IMR-90 (cell line): ENCODE measurements around the gene ZDHHC6. TPM values are rescaled to one million over a fixed set of nuclear protein-coding genes. Genes with fewer than 3 reads are reported as not detected.

Experiments used
- ATAC-seq: fragments of 200-7000 bp; cut with Tn5 transposase; 2 replicates; pipeline ENCODE4 v1.9.1; 2020; ENCODE audit warnings: low read depth, mild to moderate bottlenecking, moderate library complexity
- BruUV-seq: library from RNA; stranded (reverse); fragments of 400-500 nt; replicated peaks from 2 replicates; lab custom pipeline; 2021; lab: Mats Ljungman, UMichigan
- CTCF ChIA-PET: fragments of 300-600 bp; formaldehyde crosslinking; extraction: SDS; loops from one replicate; lab custom pipeline; 2021; ENCODE audit warnings: antibody characterized with exemption; lab: Yijun Ruan, JAX
- POLR2A ChIA-PET: fragments of 300-600 bp; sonication (Branson Sonifier 250); formaldehyde crosslinking; loops from one replicate; lab custom pipeline; 2022; ENCODE audit warnings: antibody characterized with exemption; ENCODE audit not compliant: unreplicated experiment; lab: Charles Lee
- DNase-seq: peaks from one replicate; pipeline ENCODE4 v3.0.0; 2013
- H2AFZ ChIP-seq: replicated peaks from 2 replicates; pipeline ENCODE3; 2013; ENCODE audit warnings: low read length, mild to moderate bottlenecking; ENCODE audit not compliant: poor library complexity
- H2AK5ac ChIP-seq: 2 replicates; pipeline ENCODE4 v1.6.1; 2013; ENCODE audit warnings: low read depth, low read length, inconsistent platforms
- H2AK9ac ChIP-seq: replicated peaks from 2 replicates; pipeline ENCODE3; 2013; ENCODE audit warnings: mild to moderate bottlenecking, low read depth, low read length, moderate library complexity; ENCODE audit not compliant: poor library complexity
- H2BK120ac ChIP-seq: 2 replicates; pipeline ENCODE4 v1.6.1; 2013; ENCODE audit warnings: low read depth, low read length, inconsistent platforms
- H2BK15ac ChIP-seq: 3 replicates; pipeline ENCODE4 v1.6.1; 2013; ENCODE audit warnings: low read depth, low read length, inconsistent platforms
- H2BK20ac ChIP-seq: 2 replicates; pipeline ENCODE4 v1.6.1; 2013; ENCODE audit warnings: low read depth, mild to moderate bottlenecking, inconsistent platforms, low read length, moderate library complexity
- H2BK5ac ChIP-seq: 2 replicates; pipeline ENCODE4 v1.6.1; 2013; ENCODE audit warnings: mild to moderate bottlenecking, low read depth, low read length, inconsistent platforms; ENCODE audit not compliant: poor library complexity, severe bottlenecking
- H3K14ac ChIP-seq: replicated peaks from 2 replicates; pipeline ENCODE4 v1.6.1; 2013; ENCODE audit warnings: low read depth, low read length, inconsistent platforms
- H3K18ac ChIP-seq: 2 replicates; pipeline ENCODE4 v1.6.1; 2013; ENCODE audit warnings: low read depth, low read length, control low read depth
- H3K23ac ChIP-seq: 2 replicates; pipeline ENCODE4 v1.6.1; 2013; ENCODE audit warnings: low read depth, low read length, inconsistent platforms
- H3K27ac ChIP-seq: 2 replicates; pipeline ENCODE4 v1.5.1; 2013; ENCODE audit warnings: mild to moderate bottlenecking, control low read depth, low read length; ENCODE audit not compliant: insufficient read depth
- H3K27me3 ChIP-seq: 2 replicates; pipeline ENCODE4 v1.6.1; 2013; ENCODE audit warnings: low read length; ENCODE audit not compliant: control insufficient read depth, insufficient read depth
- H3K36me3 ChIP-seq: 2 replicates; pipeline ENCODE4 v1.6.1; 2013; ENCODE audit warnings: low read length, mixed read lengths; ENCODE audit not compliant: control insufficient read depth, insufficient read depth
- H3K4ac ChIP-seq: 2 replicates; pipeline ENCODE4 v1.6.1; 2013; ENCODE audit warnings: low read depth, low read length, inconsistent platforms
- H3K4me1 ChIP-seq: 2 replicates; pipeline ENCODE4 v1.6.1; 2013; ENCODE audit warnings: low read length, mixed read lengths; ENCODE audit not compliant: control insufficient read depth, insufficient read depth
- H3K4me2 ChIP-seq: 2 replicates; pipeline ENCODE4 v1.6.1; 2013; ENCODE audit warnings: low read depth, mild to moderate bottlenecking, control low read depth, low read length, moderate library complexity
- H3K4me3 ChIP-seq: 2 replicates; pipeline ENCODE4 v1.5.1; 2013; ENCODE audit warnings: low read depth, mild to moderate bottlenecking, control low read depth, low read length, moderate library complexity; ENCODE audit not compliant: insufficient read depth
- H3K56ac ChIP-seq: 2 replicates; pipeline ENCODE4 v1.6.1; 2013; ENCODE audit warnings: low read length, inconsistent platforms; ENCODE audit not compliant: insufficient read depth; ENCODE audit errors: extremely low read depth
- H3K79me1 ChIP-seq, 2 experiments: 2 replicates each; pipeline ENCODE4 v1.6.1; 2013; ENCODE audit warnings: low read length in 2 of 2, inconsistent platforms in 1 of 2, low read depth in 1 of 2
- H3K9ac ChIP-seq: 2 replicates; pipeline ENCODE4 v1.6.1; 2013; ENCODE audit warnings: low read depth, low read length, control low read depth
- H3K9me1 ChIP-seq: 2 replicates; pipeline ENCODE4 v1.6.1; 2013; ENCODE audit warnings: low read length, inconsistent platforms; ENCODE audit not compliant: insufficient read depth
- H3K9me3 ChIP-seq: 2 replicates; pipeline ENCODE4 v1.6.1; 2013; ENCODE audit warnings: low read length; ENCODE audit not compliant: control insufficient read depth, insufficient read depth
- H4K20me1 ChIP-seq: 2 replicates; pipeline ENCODE4 v1.6.1; 2013; ENCODE audit warnings: low read length, inconsistent platforms; ENCODE audit not compliant: insufficient read depth
- H4K5ac ChIP-seq: 2 replicates; pipeline ENCODE4 v1.6.1; 2013; ENCODE audit warnings: mild to moderate bottlenecking, low read depth, low read length, control low read depth
- H4K8ac ChIP-seq, 2 experiments: 2 replicates each; pipeline ENCODE4 v1.6.1; 2013; ENCODE audit warnings: low read depth in 2 of 2, low read length in 2 of 2, control low read depth in 1 of 2, inconsistent platforms in 1 of 2
- H4K91ac ChIP-seq: 2 replicates; pipeline ENCODE4 v1.6.1; 2013; ENCODE audit warnings: low read depth, low read length, inconsistent platforms; ENCODE audit not compliant: insufficient read depth
- BHLHE40 ChIP-seq: fragments of 150-350 bp; IDR thresholded peaks from 2 replicates; pipeline ENCODE4 v1.6.1; 2016; ENCODE audit warnings: mild to moderate bottlenecking, low read depth, low read length
- CEBPB ChIP-seq: IDR thresholded peaks from 2 replicates; pipeline ENCODE4 v1.6.1; 2012; ENCODE audit warnings: low read depth, low read length, improper control_type of control experiment
- CHD1 ChIP-seq: IDR thresholded peaks from 2 replicates; pipeline ENCODE4 v1.6.1; 2012; ENCODE audit warnings: low read depth, low read length, improper control_type of control experiment
- FOS ChIP-seq: fragments of 150-350 bp; IDR thresholded peaks from 2 replicates; pipeline ENCODE4 v1.6.1; 2016; ENCODE audit warnings: low read depth, low read length
- MAZ ChIP-seq: IDR thresholded peaks from 2 replicates; pipeline ENCODE4 v1.6.1; 2012; ENCODE audit warnings: low read depth, mild to moderate bottlenecking, low read length, improper control_type of control experiment, moderate library complexity, borderline replicate concordance
- RAD21 ChIP-seq: IDR thresholded peaks from 2 replicates; pipeline ENCODE4 v1.6.1; 2012; ENCODE audit warnings: low read length, improper control_type of control experiment
- RCOR1 ChIP-seq: IDR thresholded peaks from 2 replicates; pipeline ENCODE4 v1.6.1; 2012; ENCODE audit warnings: mild to moderate bottlenecking, low read length, improper control_type of control experiment; ENCODE audit not compliant: insufficient replicate concordance
- SMC3 ChIP-seq: fragments of 150-350 bp; IDR thresholded peaks from 2 replicates; pipeline ENCODE4 v1.6.1; 2016; ENCODE audit warnings: low read depth, mild to moderate bottlenecking, antibody characterized with exemption, low read length, moderate library complexity
- WGBS, 2 experiments: methylation state at CpG; one replicate each; pipeline versions ENCODE4 v1.1.5 to v1.1.7; 2013; ENCODE audit warnings: missing lambda C conversion rate in 2 of 2; ENCODE audit not compliant: insufficient read length in 1 of 2; ENCODE audit errors: extremely low coverage in 2 of 2; 5-methylcytosine and 5-hydroxymethylcytosine counted together
- dilution Hi-C: fragments of 300-500 bp; cut with HindIII; formaldehyde crosslinking; loops from one replicate; pipeline ENCODE4 v1.14.3; 2018; ENCODE audit warnings: low sequenced_read_pairs; ENCODE audit not compliant: unreplicated experiment
- in situ Hi-C: fragments of 300-500 bp; cut with MboI; formaldehyde crosslinking; loops from 3 replicates; pipeline ENCODE4 v1.14.3; 2019; ENCODE audit warnings: low sequenced_read_pairs, inconsistent platforms, mixed read lengths
- intact Hi-C: fragments of 100-400 bp; cut with micrococcal nuclease; formaldehyde crosslinking; loops from 2 replicates; pipeline ENCODE4 v1.10.0; 2022
- polyA plus RNA-seq, 3 experiments: library from polyadenylated mRNA; depleted of rRNA; stranded (reverse); fragments of >200 nt; gene quantifications; 2 replicates each; pipeline ENCODE4 v1.2.3, GENCODE V29; 2012; ENCODE audit warnings: low replicate concordance in 1 of 3
- total RNA-seq: library from RNA; depleted of rRNA; stranded (reverse); fragments of >200 nt; gene quantifications from 2 replicates; pipeline ENCODE4 v1.2.3, GENCODE V29; 2012
- TF ChIP-seq, protein P1 (sequence below): conservative IDR thresholded peaks from 2 replicates; pipeline ENCODE4 v1.5.1; 2012; ENCODE audit warnings: mild to moderate bottlenecking, low read depth, low read length, improper control_type of control experiment
- TF ChIP-seq, protein P2 (sequence below): fragments of 150-350 bp; IDR thresholded peaks from 2 replicates; pipeline ENCODE4 v1.6.1; 2017; ENCODE audit warnings: mild to moderate bottlenecking, antibody characterized with exemption, low read length, low read depth
- TF ChIP-seq, protein P3 (sequence below): fragments of 150-350 bp; IDR thresholded peaks from 2 replicates; pipeline ENCODE4 v1.6.1; 2016; ENCODE audit warnings: low read depth, mild to moderate bottlenecking, low read length, moderate library complexity, borderline replicate concordance

Gene ZDHHC6
- total and polyA plus RNA-seq, 2 of the 4 experiments (the other 2 are of a cell fraction), result 17.4 to 21.6 TPM

DNA sequence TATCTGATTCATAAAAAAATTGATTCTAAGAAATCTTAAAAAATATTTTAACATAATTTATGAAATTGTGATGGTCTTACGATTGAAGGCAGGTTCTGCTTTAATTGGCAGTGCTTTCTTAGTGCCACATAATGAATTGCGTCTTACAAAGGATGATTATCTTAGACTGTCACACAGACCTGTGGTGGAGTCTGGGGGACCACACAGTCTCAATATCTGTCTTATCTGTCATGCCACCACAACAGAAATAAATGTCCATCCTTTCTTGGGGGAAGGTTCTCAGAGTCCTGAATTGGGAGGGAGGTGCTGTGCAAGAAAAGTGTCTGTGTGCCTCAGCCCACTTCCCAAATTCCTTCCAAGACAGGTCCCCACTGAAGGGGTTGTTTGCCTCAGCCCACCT lies 34.0 kb downstream of the ZDHHC6 start:
- no peaks in the 10 kb centered on the region for H3K4me1 ChIP-seq
- intact Hi-C loops, result no loop called here
- no peaks in the 10 kb centered on the region for H3K9me1 ChIP-seq
- ATAC-seq, result no peak
- no peak overlapping the region for H3K14ac ChIP-seq
- no peak overlapping the region for H3K56ac ChIP-seq
- H3K27ac ChIP-seq, result no peak overlapping the region
- no peak overlapping the region for H3K4me3 ChIP-seq
- H2AK9ac ChIP-seq, result no peak overlapping the region
- no peak overlapping the region for H4K91ac ChIP-seq
- H2BK15ac ChIP-seq, result no peak overlapping the region
- no peak overlapping the region for H2AFZ ChIP-seq
- ChIA-PET POLR2A (no interaction called here), CTCF (no interaction called here)
- no peak overlapping the region for H2BK120ac ChIP-seq
- no peaks in the 10 kb centered on the region for H3K9me3 ChIP-seq
- no CpG with 5 or more reads among the region's 2 CpGs for WGBS, 2 experiments
- DNase-seq, result no peak
- H2BK20ac ChIP-seq, result no peak overlapping the region
- H3K79me1 ChIP-seq, result no peaks in the 10 kb centered on the region
- H4K20me1 ChIP-seq, result no peaks in the 10 kb centered on the region
- H4K5ac ChIP-seq, result no peak overlapping the region
- no peak overlapping the region for H3K23ac ChIP-seq
- H4K8ac ChIP-seq, result no peak overlapping the region
- no peaks in the 10 kb centered on the region for H3K36me3 ChIP-seq
- no peak overlapping the region for H2BK5ac ChIP-seq
- TF ChIP-seq CEBPB (no peak), RAD21 (no peak), CHD1 (no peak), RCOR1 (no peak), SMC3 (no peak), FOS (no peak), BHLHE40 (no peak), MAZ (no peak)
- TF ChIP-seq, protein P1, sequence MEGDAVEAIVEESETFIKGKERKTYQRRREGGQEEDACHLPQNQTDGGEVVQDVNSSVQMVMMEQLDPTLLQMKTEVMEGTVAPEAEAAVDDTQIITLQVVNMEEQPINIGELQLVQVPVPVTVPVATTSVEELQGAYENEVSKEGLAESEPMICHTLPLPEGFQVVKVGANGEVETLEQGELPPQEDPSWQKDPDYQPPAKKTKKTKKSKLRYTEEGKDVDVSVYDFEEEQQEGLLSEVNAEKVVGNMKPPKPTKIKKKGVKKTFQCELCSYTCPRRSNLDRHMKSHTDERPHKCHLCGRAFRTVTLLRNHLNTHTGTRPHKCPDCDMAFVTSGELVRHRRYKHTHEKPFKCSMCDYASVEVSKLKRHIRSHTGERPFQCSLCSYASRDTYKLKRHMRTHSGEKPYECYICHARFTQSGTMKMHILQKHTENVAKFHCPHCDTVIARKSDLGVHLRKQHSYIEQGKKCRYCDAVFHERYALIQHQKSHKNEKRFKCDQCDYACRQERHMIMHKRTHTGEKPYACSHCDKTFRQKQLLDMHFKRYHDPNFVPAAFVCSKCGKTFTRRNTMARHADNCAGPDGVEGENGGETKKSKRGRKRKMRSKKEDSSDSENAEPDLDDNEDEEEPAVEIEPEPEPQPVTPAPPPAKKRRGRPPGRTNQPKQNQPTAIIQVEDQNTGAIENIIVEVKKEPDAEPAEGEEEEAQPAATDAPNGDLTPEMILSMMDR, result no peak
- TF ChIP-seq, protein P2, sequence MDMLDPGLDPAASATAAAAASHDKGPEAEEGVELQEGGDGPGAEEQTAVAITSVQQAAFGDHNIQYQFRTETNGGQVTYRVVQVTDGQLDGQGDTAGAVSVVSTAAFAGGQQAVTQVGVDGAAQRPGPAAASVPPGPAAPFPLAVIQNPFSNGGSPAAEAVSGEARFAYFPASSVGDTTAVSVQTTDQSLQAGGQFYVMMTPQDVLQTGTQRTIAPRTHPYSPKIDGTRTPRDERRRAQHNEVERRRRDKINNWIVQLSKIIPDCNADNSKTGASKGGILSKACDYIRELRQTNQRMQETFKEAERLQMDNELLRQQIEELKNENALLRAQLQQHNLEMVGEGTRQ, result no peak
- TF ChIP-seq, protein P3, sequence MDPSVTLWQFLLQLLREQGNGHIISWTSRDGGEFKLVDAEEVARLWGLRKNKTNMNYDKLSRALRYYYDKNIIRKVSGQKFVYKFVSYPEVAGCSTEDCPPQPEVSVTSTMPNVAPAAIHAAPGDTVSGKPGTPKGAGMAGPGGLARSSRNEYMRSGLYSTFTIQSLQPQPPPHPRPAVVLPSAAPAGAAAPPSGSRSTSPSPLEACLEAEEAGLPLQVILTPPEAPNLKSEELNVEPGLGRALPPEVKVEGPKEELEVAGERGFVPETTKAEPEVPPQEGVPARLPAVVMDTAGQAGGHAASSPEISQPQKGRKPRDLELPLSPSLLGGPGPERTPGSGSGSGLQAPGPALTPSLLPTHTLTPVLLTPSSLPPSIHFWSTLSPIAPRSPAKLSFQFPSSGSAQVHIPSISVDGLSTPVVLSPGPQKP, result no peak
- no peak overlapping the region for H3K4me2 ChIP-seq
- no TSS peak for BruUV-seq
- H3K18ac ChIP-seq, result no peak overlapping the region
- no peak overlapping the region for H2AK5ac ChIP-seq
- H3K4ac ChIP-seq, result no peak overlapping the region
- H3K27me3 ChIP-seq, result peaks cover 3% of the 10 kb centered on the region; the same call in 1 of the 2 replicates
- in situ Hi-C loops, result no loop called here
- dilution Hi-C loops, result no loop called here
- H3K9ac ChIP-seq, result no peak overlapping the region
